Activated T-cell treated with anti-CD3 and anti-CD28 coated beads for 24 hours (primary cell): ENCODE measurements around the gene MYOM3.

ENCODE experiments used
- DNase-seq: peaks from one replicate; pipeline ENCODE4 v3.0.0-alpha.2; 2020; ENCODE audit warnings: low read depth

The MYOM3 gene

GRCh38 chr1:24111996-24112779 is at the start of gene MYOM3:
Gene MYOM3 (minus strand): TSS chr1:24112135. CDS start chr1:24108636, 3,499 bp downstream.
- DNase-seq: peak; percentile 38

GRCh38 chr1:24161270-24161669 is 49.3 kb upstream of the MYOM3 start:
- DNase-seq: no peak

GRCh38 chr1:24159366-24159765 is 47.4 kb upstream of the MYOM3 start:
- DNase-seq: no peak

GRCh38 chr1:24157918-24158481 is 46.1 kb upstream of the MYOM3 start:
- DNase-seq: no peak

- DNase-seq: no peak
Measured at GRCh38 chr1:24156542-24157260, 44.8 kb upstream of the MYOM3 start.

- DNase-seq: no peak
Measured at GRCh38 chr1:24155011-24155782, 43.3 kb upstream of the MYOM3 start.

GRCh38 chr1:24154215-24154614 is 42.3 kb upstream of the MYOM3 start:
- DNase-seq: no peak

GRCh38 chr1:24152631-24153494 is 40.9 kb upstream of the MYOM3 start:
- no peak for DNase-seq

GRCh38 chr1:24151175-24151533 is 39.2 kb upstream of the MYOM3 start:
- DNase-seq: no peak

GRCh38 chr1:24150234-24151174 is 38.6 kb upstream of the MYOM3 start:
- peak; percentile 84 for DNase-seq

GRCh38 chr1:24149866-24150233 is 37.9 kb upstream of the MYOM3 start:
- peak; percentile 48 for DNase-seq

GRCh38 chr1:24147816-24148215 is 35.9 kb upstream of the MYOM3 start:
- DNase-seq: no peak

- DNase-seq: no peak
Measured at GRCh38 chr1:24147194-24147593, 35.3 kb upstream of the MYOM3 start.

- DNase-seq: no peak
Measured at GRCh38 chr1:24142546-24143534, 30.9 kb upstream of the MYOM3 start, which contains the start of gene IL22RA1. Gene IL22RA1 (minus strand): TSS chr1:24143140. CDS start chr1:24143082, 58 bp downstream.

- DNase-seq: no peak
Measured at GRCh38 chr1:24141311-24141997, 29.5 kb upstream of the MYOM3 start.

- no peak for DNase-seq
Measured at GRCh38 chr1:24140741-24141181, 28.8 kb upstream of the MYOM3 start.

- no peak for DNase-seq
Measured at GRCh38 chr1:24139841-24140425, 28.0 kb upstream of the MYOM3 start.

- DNase-seq: no peak
Measured at GRCh38 chr1:24139222-24139489, 27.2 kb upstream of the MYOM3 start.
